GM18520 (cell line): ENCODE measurements around the gene EXO1.
A peak's percentile ranks its signal among the peaks of the same experiment; 100 is the strongest.
"Not testable (repeated sequence)": the region's sequence is repeated elsewhere in the genome, so short reads cannot be mapped to it uniquely, and the experiment has no call there.

ENCODE experiments used
- ATAC-seq: cut with Tn5 transposase; IDR thresholded peaks from one replicate; pipeline ENCODE4 v1.9.1; 2021; ENCODE audit not compliant: unreplicated experiment

EXO1 gene

DNA sequence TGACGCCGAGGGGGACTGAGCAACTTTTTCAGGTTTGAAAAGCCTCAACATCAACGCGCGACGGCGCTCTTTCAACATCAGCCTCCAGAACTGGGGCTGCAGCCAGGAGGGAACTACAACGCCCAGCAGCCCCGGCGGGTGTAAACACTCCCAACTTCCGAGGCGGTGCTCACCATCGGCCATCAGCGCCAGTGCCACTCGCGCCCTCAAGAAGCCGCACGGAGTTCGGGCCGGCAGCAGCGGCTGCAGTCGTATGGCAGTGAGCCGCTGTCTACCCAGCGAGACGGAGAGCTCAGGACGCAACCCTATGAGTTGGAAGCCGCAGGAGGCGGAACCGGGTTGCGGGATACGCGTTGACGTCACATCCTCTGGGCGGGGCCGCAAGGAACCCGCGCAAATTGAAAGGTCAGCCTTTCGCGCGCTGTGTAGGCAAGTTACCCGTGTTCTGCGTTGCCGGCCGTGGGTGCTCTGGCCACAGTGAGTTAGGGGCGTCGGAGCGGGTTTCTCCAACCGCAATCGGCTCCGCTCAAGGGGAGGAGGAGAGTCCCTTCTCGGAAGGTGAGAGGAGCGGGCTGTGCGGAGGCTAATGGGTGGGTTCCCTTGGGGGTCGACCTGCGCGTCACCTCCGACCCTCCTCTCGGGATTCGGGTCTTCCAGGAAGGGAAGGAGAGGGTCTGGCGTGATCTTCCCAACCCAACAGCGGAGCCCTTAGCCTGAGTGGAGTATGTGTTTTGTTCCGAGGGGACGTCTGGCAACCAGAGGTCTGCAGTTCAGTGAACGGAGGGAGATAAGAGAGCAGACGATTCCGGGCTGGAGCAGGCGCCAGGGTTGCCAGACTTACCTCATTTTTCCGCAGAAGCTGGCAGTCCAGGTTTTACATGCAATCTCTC lies at the start of gene EXO1:
Gene EXO1, plus strand, starts transcription at position 409 of the 890 bp plus-strand sequence. CDS start 2,222 bp downstream, outside the sequence.
- peak; percentile 92 for ATAC-seq

DNA sequence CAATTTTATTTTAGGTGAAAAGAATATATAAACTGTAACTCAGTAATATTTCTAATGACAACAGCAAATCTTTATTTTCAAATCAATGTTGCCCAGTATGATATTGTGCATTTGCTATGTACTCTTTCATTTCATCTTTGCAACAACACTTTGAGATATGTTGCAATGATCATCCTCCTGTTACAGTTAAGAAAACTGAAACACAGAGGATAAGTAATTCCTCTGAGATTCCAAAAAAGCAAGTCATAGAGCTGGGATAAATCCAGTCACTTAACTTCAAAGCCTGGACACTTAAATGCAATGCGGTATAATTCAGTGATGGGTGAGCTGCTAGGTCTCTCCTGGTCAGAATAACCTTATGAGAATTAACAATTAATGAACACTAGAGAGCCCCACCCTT lies 48.6 kb upstream of the EXO1 start:
- no peak for ATAC-seq

DNA sequence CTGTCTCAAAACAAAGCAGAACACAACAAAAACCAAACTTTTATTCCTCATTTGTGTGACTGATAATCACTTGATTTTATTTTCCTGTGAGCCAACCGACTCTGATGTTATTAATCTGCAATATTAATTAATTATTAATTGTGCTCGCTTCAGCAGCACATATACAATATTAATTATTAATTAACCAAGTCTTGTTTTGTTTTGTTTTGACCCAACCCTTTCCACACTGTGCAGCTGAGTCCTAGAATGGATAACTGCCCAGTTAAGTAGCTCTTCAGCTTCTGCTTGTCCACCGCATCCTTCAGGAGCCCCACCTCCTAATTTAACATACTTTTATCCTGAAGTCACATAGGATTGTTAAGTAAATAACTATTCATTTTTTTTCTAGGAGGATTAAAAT lies 47.4 kb upstream of the EXO1 start:
- ATAC-seq: no peak

DNA sequence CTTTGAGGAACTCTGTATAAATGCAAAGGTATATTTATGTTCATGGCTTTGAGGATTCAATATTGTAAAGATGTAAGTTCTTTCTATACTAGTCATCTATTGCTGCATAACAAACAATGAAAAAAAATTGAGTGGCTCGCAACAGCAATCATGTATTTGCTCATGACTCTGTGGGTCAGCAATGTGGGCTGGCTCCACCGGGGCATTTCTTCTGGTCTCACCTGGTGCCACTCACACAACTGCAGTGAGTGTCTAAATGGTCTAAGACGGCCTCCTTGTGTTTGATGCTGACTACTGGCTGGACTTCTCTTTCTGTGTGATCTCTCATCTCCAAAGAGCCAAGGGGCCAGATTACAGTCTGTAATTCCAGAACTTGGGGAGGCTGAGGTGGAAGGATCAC lies 45.1 kb upstream of the EXO1 start:
- no peak for ATAC-seq

DNA sequence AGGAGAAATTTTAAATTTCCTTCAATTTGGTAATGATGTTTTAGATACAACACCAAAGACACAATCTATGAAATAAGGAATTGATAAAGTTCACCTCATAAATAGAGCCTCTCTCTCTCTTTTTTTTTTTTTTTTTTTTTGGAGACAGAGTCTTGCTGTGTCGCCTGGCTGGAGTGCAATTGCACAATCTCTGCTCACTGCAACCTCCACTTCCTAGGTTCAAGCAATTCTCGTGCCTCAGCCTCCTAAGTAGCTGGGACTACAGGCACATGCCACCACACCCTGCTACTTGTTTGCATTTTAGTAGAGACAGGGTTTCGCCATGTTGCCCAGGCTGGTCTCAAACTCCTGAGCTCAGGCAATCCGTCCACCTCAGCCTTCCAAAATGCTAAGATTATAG lies 43.3 kb upstream of the EXO1 start:
- not testable (repeated sequence) for ATAC-seq

DNA sequence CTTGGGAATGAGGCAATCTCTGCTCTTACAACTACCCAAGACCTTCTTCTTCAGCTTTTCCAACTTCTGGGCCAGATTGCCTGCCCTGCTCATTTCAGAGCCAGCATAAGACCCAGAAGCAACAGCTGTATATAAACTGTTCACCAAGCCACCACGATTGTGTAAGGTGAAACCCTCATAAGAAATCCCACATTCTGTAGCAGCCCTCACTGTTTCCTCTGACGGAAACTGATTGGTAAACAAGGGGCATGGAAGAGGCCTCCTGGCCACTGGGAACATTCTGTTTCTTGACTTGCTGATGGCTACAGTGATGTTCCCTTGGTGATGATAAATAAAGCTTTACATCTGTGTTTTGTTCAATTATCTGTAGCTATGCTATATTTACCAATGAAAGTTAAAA lies 39.7 kb upstream of the EXO1 start:
- no peak for ATAC-seq

DNA sequence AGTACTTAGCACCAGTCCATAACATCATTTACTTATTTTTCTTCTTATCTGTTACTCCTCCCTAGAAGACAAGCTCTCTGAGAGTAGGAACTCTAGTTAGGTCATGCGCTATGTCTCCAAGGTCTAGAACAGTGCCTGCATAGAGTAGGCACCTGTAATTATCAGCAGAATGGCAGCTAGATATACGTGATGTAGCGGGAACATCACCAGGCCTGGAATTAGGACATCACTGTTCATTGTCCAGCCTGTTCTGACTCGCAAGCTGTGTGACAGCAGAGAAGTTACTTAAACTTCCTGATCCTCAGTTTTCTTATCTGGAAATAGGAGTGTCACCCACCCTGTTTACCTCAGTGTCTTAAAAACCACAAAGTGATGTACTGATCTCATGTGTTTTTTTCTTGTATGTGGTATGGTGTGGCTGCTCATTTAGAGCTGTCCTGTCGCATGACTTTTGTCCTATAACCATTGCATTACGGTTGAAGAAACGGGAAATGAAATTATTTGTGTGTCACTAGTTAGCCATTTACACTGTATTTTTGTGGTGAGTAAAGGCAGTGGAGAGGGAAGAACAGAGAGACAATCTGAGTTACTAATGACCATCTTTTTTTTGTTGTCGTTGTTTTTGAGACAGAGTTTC lies 37.1 kb upstream of the EXO1 start:
- ATAC-seq: peak; percentile 40

DNA sequence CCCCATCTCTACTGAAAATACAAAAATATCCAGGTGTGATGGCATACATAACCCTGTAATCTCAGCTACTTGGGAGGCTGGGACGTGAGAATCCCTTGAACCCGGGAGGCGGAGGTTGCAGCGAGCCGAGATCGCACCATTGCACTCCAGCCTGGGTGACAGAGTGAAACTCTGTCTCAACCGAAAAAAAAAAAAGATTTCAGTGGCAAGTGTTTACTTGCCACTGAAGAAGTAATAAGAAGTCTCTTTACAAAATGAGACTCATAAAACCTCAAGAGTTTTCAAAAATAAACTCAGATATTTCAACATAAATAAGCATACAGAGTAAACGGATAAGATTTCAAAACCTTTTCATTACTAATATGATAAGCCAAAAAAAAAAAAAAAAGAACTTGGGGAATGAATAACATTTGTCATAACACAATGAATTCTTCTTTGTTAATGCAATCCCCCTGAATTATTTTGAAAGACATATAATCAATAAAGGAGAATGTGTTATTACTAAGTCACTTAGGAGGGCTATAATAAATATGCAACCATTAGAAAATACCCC lies 34.2 kb upstream of the EXO1 start:
- ATAC-seq: no peak

DNA sequence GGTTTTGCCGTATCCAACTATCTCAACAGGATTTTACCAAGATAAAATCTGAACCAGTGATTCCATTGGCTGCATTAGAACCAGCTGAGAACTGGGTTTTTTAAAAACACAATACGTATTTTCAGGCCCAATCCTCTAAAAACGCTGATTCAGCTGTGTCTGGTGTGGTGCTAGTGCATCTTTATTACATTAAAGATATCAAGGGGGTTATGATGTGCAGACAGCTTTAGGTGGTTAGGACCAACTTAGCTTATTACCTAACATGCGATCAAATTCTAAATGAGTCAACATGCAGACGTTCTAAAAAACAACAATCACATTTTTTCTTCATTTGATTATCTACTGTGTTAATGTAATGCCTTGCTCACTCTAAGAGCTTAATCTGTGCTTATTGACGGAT lies 32.0 kb upstream of the EXO1 start:
- no peak for ATAC-seq

DNA sequence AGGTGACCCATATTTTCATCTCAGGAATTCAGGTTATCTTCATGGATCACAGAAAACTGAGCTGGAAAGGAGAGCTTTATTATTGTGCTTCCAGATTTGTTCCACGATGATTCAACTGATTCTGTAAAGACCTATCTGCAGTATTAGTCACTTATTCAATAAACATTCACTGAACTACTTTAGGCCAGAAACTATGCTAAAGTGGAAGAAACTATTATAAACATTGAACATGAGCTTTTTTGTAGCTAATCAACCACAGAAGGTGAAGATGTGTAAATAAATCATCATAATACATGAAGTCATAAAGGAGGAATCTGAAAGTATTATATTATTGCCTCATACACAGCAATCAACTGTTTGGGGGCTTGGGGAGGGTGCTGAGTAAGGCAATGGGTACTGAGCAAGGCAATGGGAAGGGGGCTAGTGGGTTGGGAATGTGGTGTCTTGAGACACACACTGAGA lies 30.6 kb upstream of the EXO1 start:
- ATAC-seq: no peak

DNA sequence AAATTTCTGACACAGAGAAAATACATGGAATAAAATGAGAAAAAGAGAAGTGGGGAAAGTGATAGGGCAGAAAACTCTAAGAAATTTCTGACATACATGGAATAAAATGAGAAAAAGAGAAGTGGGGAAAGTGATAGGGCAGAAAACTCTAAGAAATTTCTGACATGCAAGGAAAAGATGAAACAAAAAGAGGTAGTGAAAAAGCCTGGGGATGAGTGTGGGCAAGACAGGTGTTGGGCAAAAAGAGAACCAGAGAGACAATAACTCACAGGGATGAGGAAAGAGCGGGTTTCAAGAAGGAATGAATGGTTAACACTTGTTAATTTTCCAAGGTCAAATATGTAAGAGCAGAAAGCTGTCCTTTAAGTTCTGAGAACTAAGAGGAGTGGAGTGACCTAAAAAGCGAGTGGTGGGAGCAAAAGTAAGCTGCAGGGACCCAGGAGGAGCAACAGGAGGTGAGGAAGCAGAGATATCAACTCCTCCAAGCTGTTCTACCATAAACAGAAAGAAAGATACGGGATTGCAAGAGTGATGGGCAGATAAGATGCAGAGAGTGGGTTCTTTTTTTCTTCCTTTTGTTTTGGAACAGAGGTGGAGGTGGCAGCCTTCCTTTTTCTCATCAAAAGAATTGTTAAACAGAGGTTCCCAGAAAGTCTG lies 29.9 kb upstream of the EXO1 start:
- ATAC-seq: no peak

DNA sequence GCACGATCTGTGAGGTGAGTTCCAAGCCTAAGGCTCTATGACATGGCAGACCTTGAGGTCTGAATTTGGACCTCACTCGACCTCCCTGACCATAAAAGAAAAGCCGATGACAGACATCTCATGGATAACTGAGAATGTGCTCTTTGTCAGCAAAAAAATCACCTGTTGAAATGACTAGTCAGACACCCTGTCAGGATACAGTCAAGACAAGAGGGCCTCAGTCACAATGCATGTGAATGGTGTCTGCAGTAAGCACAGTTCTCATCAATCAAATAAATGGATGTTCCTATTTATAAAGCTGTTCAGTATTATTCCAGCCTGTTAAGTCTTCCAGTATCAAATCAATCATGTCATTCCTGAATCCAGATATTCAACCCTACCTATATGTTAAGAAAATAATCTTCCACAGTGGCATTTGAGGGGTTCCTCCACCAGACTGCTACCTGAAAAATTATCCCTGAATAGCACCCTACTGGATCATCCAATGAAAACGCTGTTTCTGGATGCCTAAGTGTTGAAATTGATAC lies 28.6 kb upstream of the EXO1 start:
- no peak for ATAC-seq

DNA sequence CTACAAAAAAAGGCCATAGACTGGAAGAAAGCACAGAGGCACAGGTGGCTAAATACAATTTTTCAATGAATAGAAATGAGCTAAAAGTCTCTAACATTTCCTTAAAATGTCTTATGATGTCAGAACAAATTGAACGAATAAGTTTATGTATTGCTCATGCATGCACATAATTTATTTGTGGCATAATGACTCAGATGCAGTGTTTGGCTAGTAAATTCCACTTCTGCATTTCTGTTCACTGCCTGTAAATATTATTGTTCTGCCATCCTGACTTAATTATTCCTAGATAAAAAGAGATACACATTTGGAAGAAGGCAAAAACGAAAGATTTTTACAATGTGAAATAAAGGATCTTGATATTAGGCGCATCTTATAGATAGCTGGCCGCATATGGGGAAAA lies 26.6 kb upstream of the EXO1 start:
- ATAC-seq: no peak

DNA sequence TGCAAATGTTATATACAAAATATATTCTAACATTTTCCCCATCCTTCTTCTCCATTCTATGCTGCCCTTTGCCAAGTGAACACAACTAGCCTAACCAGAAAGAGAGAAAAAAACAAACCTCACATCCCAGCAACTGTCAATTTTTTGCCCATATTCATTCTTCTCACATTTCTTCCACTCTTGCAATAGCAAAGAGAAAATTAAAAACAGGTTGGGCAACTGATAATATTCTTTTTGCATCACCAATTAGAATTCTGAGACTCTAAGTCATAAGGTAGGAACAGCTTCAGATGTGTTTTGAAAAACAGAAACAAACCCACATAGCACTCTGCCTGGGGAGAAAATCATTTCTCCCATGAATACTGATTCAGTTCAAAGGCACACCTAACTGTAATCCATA lies 25.2 kb upstream of the EXO1 start:
- ATAC-seq: no peak

DNA sequence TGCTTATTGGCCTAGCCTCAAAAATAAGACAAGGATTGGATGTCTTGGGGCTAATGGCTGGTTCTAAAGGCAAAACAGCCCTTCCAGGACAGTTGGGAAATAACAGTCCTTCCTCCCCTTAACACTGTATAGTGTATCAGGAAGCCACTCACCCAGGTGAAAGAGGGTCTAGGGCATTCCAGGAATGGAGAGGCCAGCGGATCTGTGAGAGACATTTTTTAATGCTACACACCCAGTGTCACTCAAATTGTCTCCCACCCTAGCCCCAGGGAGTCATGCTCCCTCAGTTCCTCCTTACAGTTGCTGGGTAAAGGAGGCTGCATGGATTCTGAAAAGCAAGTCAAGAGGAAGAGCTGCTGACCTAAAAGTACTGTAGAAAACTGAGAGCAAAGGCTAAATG lies 24.1 kb upstream of the EXO1 start:
- ATAC-seq: no peak

DNA sequence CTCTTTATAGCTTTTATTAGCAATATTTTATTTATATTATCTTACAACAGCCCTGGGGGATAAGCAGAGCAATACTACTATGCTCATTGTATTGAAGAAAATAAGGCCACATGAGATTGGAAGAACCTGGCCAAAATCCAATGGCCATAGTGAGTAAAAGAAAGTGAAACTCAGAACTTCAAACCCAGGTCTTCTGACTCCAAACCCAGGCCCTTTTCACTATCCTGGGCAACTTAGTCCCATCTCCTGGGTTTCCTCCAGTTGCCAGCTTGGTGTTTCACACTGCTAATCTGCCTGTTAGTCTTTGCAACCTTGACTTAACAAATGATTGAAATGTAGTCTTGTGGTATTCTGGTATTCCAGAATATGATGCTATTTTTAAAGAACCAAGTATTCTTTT lies 22.4 kb upstream of the EXO1 start:
- no peak for ATAC-seq

DNA sequence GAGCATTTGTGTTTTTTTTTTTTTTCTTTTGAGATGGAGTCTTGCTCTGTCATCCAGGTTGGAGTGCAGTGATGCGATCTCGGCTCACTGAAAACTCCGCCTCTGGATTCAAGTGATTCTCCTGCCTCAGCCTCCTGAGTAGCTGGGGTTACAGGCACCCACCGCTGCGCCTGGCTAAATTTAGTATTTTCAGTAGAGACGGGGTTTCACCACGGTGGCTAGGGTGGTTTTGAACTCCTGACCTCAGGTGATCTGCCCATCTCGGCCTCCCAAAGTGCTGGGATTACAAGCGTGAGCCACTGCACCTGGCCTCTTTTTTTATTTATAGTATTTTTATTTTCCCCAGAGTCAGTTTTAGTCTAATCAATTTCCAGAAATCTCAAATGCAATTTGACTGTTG lies 21.4 kb upstream of the EXO1 start:
- not testable (repeated sequence) for ATAC-seq

DNA sequence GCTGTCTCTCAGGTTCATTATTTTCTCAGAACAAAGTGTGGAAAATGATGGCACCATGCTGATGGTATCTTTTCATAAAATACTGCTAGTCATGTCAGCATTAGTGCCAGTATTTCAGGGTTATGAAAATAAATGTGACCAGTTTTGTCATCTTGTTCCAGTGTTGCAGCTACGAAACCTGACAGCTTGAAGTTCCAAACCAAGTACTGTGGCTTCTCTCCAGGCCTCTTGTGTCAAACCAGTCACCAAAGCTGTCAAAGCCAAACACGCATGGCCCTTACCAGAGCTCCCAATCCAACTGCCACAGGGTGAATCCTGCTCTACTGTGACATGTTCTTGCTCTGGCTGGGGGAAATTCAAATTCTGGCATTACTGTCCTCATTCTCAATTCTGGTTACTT lies 20.7 kb upstream of the EXO1 start:
- no peak for ATAC-seq

DNA sequence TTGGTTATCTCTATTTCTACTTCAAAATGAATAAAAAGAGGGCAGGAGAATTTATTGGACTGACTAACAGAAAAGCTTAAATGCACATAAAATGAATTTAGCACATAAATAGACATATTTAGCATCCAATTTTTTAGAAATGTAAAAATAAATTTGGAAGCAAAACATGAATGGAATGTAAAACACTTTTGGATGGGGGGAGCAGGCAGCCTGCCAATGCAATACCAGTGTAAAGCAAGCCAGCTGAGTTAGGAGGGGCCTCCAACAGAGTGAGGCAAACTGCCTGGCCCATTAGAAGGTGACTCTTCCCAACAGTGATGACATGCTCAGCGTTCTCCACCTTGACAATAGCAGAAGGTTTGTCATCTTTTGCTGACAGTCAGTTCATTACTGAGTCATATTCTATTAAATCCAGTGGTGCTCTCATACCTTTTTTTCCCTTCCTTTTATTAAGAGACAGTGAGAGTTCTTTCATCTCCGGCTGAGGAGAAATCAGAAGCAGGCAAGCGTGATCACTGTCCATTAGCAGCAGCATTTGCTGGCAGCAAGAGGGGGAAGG lies 19.5 kb upstream of the EXO1 start:
- ATAC-seq: no peak

DNA sequence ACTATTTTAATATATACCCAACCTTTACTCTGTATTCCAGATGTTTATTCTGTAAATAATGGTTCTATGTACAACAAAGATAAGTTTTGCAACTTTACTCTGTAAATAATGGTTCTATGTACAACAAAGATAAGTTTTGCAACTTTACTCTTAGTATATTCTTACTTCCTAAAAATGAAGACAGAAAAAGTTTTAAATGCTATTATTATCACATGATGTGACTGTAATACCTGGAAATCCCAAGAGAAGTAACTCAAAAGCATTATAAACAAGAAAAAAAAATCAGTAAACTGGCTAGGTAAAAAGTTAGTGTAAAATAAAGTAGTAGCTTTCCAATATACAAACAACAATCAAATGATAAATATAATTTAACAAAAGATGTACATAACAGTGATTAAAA lies 18.5 kb upstream of the EXO1 start:
- ATAC-seq: no peak

DNA sequence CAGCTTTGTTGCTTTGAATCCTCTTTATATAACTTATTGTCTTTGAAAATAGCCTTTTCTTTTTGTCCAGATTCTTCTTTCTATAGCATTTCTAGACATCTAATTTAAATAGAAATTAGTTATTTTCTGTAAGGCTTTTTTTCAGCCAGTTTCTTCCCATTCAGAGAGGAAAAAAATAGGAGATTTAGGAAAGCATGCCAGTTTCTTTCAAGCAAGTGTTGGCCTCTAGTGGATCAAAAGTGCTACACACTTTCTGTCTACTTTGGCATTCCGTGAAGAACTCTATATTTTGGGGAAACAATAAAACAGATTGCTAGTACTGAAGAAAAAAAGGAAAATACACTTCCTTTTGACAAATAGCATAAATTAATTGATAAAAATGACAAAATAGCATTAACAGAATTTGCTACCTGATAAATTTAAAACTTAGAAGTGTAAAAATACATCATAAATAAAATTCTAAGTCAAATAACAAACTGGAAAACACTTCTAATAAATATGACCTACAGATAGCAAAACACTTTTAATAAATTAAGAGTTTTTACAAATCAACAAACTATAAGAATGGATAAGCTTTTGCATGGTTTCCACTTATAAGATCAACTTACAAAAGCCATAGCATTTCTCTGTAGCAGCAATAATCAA lies 13.1 kb upstream of the EXO1 start:
- ATAC-seq: no peak
